Measurements from ENCODE around the gene ST3GAL5. TPM values are rescaled to one million over a fixed set of nuclear protein-coding genes. Genes with fewer than 3 reads are reported as not detected.
A peak's percentile ranks its signal among the peaks of the same experiment; 100 is the strongest.

ST3GAL5 gene
- polyA plus RNA-seq, 1 of the 3 experiments (the other 2 are of a cell fraction) = 37.6 TPM

- TF ChIP-seq MEF2A (IDR thresholded peaks at IDR 0.05; ENCODE audit: borderline replicate concordance, low read depth) = no peak
- peak; percentile 76; the same call in 1 of the 2 replicates for TF ChIP-seq FOSL2 (IDR thresholded peaks at IDR 0.05; ENCODE audit: borderline replicate concordance, low read depth)
- no peak for TF ChIP-seq USF2 (IDR thresholded peaks at IDR 0.05; ENCODE audit: borderline replicate concordance, low read depth, low read length)
- no peak for TF ChIP-seq GABPA (IDR thresholded peaks at IDR 0.05; ENCODE audit: low read depth)
- no peak for TF ChIP-seq NRF1 (IDR thresholded peaks at IDR 0.05; ENCODE audit: low read depth, low read length)
- TF ChIP-seq NFIC (IDR thresholded peaks at IDR 0.05; ENCODE audit: borderline replicate concordance) = peak; percentile 63; the same call in 1 of the 2 replicates
- peak; percentile 69; the same call in 1 of the 2 replicates for TF ChIP-seq POLR2AphosphoS5 (IDR thresholded peaks at IDR 0.05; ENCODE audit: low read depth, low read length)
- TF ChIP-seq JUND (IDR thresholded peaks at IDR 0.05) = peak; percentile 74
- no peak for TF ChIP-seq RXRA (IDR thresholded peaks at IDR 0.05; ENCODE audit: borderline replicate concordance, low read depth)
- TF ChIP-seq RCOR1 (IDR thresholded peaks at IDR 0.05; ENCODE audit: low read length) = no peak
- TF ChIP-seq ELF1 (IDR thresholded peaks at IDR 0.05) = no peak
- TF ChIP-seq SMC3 (IDR thresholded peaks at IDR 0.05; ENCODE audit: low read depth, low read length) = no peak
- TF ChIP-seq FOXM1 (IDR thresholded peaks at IDR 0.05; ENCODE audit: low read depth) = no peak
- peak in 1 of 2 experiments; percentile 77; a peak in 1 of 4 replicates for TF ChIP-seq EP300 (IDR thresholded peaks at IDR 0.05; ENCODE audit: borderline replicate concordance in 1 of 2, low read depth in 1 of 2, low read length in 1 of 2)
- TF ChIP-seq EZH2phosphoT487 (IDR thresholded peaks at IDR 0.05; ENCODE audit: borderline replicate concordance, low read depth) = no peak
- no peak for TF ChIP-seq REST (IDR thresholded peaks at IDR 0.05; ENCODE audit: low read depth, low read length)
- TF ChIP-seq MXI1 (IDR thresholded peaks at IDR 0.05; ENCODE audit: low read depth, low read length) = peak; percentile 46; the same call in 1 of the 2 replicates
- no peak for TF ChIP-seq RAD21 (IDR thresholded peaks at IDR 0.05; ENCODE audit: low read length)
- no peak for TF ChIP-seq CTCF (IDR thresholded peaks at IDR 0.05)
- TF ChIP-seq TAF1 (IDR thresholded peaks at IDR 0.05; ENCODE audit: borderline replicate concordance, low read depth, low read length) = no peak
Observed at GRCh38 chr2:85886590-85886989, 2.2 kb downstream of the ST3GAL5 start (continued).
